Karpas-422 (cell line): ENCODE data around the gene NPVF. TPM values are rescaled to one million over a fixed set of nuclear protein-coding genes. Genes with fewer than 3 reads are reported as not detected.

Experiments
- DNase-seq: peaks from one replicate; pipeline ENCODE4 v3.0.0-alpha.2; 2015
- H2AFZ ChIP-seq: fragments of 200-600 bp; sonication (generic); 2 replicates; pipeline ENCODE4 v1.6.1; 2014; ENCODE audit warnings: antibody characterized with exemption, low read length, mixed read lengths
- H3K27ac ChIP-seq: fragments of 200-600 bp; sonication (generic); 2 replicates; pipeline ENCODE4 v1.5.1; 2014; ENCODE audit warnings: mild to moderate bottlenecking, low read length, moderate library complexity
- H3K27me3 ChIP-seq: fragments of 200-600 bp; sonication (generic); 2 replicates; pipeline ENCODE4 v1.6.1; 2014; ENCODE audit warnings: low read length, mixed read lengths
- H3K36me3 ChIP-seq: fragments of 200-600 bp; sonication (generic); 2 replicates; pipeline ENCODE4 v1.6.1; 2014; ENCODE audit warnings: low read length, mixed read lengths; ENCODE audit not compliant: insufficient read depth
- H3K4me1 ChIP-seq: fragments of 200-600 bp; sonication (generic); 2 replicates; pipeline ENCODE4 v1.6.1; 2014; ENCODE audit warnings: mild to moderate bottlenecking, low read length, mixed read lengths
- H3K4me2 ChIP-seq: fragments of 200-600 bp; sonication (generic); 2 replicates; pipeline ENCODE4 v1.6.1; 2014; ENCODE audit warnings: low read length, low read depth, mild to moderate bottlenecking; ENCODE audit not compliant: poor library complexity, severe bottlenecking
- H3K4me3 ChIP-seq: fragments of 200-600 bp; sonication (generic); 2 replicates; pipeline ENCODE4 v1.5.1; 2014; ENCODE audit warnings: mild to moderate bottlenecking, antibody characterized with exemption, low read length, mixed read lengths
- H3K79me2 ChIP-seq: fragments of 200-600 bp; sonication (generic); 2 replicates; pipeline ENCODE4 v1.6.1; 2014; ENCODE audit warnings: mild to moderate bottlenecking, low read length, mixed read lengths
- H3K9ac ChIP-seq: fragments of 200-600 bp; sonication (generic); 2 replicates; pipeline ENCODE4 v1.6.0; 2014; ENCODE audit warnings: low read length
- H3K9me2 ChIP-seq: fragments of 200-600 bp; sonication (generic), shearing (Covaris generic); replicated peaks from 2 replicates; pipeline ENCODE4 v1.6.0; 2014; ENCODE audit warnings: mild to moderate bottlenecking, low read length, moderate library complexity; ENCODE audit not compliant: insufficient read depth
- H3K9me3 ChIP-seq: fragments of 300-700, 200-600 bp; sonication (generic); 2 replicates; pipeline ENCODE4 v1.6.1; 2014; ENCODE audit warnings: low read length, mixed read lengths
- H4K20me1 ChIP-seq: fragments of 200-600 bp; sonication (generic); 2 replicates; pipeline ENCODE4 v1.6.1; 2014; ENCODE audit warnings: mild to moderate bottlenecking, antibody characterized with exemption, low read length, low read depth; ENCODE audit not compliant: insufficient read depth
- total RNA-seq: library from RNA; depleted of rRNA; stranded (reverse); fragments of >200 nt; shearing (Covaris generic); gene quantifications from 2 replicates; pipeline ENCODE4 v1.2.3, GENCODE V29; 2014; ENCODE audit warnings: low replicate concordance

NPVF gene
- total RNA-seq, 1 experiment from 2014 or later: not detected

- no peak overlapping the region for H3K4me3 ChIP-seq
- no peak for DNase-seq
- no peak overlapping the region for H2AFZ ChIP-seq
Observed at GRCh38 chr7:25255611-25256332, 27.5 kb upstream of the NPVF start.

GRCh38 chr7:25254604-25255003, 26.3 kb upstream of the NPVF start:
- peaks cover 5% of the 10 kb centered on the region for H3K4me1 ChIP-seq
- no peaks in the 10 kb centered on the region for H3K36me3 ChIP-seq
- no peaks in the 10 kb centered on the region for H3K27me3 ChIP-seq
- H3K4me3 ChIP-seq: no peak overlapping the region
- no peaks in the 10 kb centered on the region for H3K79me2 ChIP-seq
- no peak for DNase-seq
- no peak overlapping the region for H2AFZ ChIP-seq
- no peaks in the 10 kb centered on the region for H3K9me3 ChIP-seq
- no peak overlapping the region for H3K4me2 ChIP-seq
- H3K9ac ChIP-seq: no peak overlapping the region
- H4K20me1 ChIP-seq: no peaks in the 10 kb centered on the region
- no peaks in the 10 kb centered on the region for H3K9me2 ChIP-seq
- no peak overlapping the region for H3K27ac ChIP-seq

More at GRCh38 chr7:25255611-25256332, 27.5 kb upstream of the NPVF start:
- H3K9ac ChIP-seq: no peak overlapping the region
- H3K4me1 ChIP-seq: peaks cover 17% of the 10 kb centered on the region
- no peak overlapping the region for H3K27ac ChIP-seq
- H3K4me2 ChIP-seq: no peak overlapping the region
- no peaks in the 10 kb centered on the region for H3K9me2 ChIP-seq
- H3K36me3 ChIP-seq: no peaks in the 10 kb centered on the region
- no peaks in the 10 kb centered on the region for H4K20me1 ChIP-seq
- H3K27me3 ChIP-seq: no peaks in the 10 kb centered on the region
- H3K9me3 ChIP-seq: no peaks in the 10 kb centered on the region
- H3K79me2 ChIP-seq: no peaks in the 10 kb centered on the region

- no peaks in the 10 kb centered on the region for H3K79me2 ChIP-seq
- H3K4me1 ChIP-seq: no peaks in the 10 kb centered on the region
- H2AFZ ChIP-seq: no peak overlapping the region
- no peaks in the 10 kb centered on the region for H4K20me1 ChIP-seq
- no peaks in the 10 kb centered on the region for H3K27me3 ChIP-seq
- H3K9me3 ChIP-seq: no peaks in the 10 kb centered on the region
- no peak for DNase-seq
- H3K36me3 ChIP-seq: no peaks in the 10 kb centered on the region
- H3K9ac ChIP-seq: no peak overlapping the region
- H3K9me2 ChIP-seq: no peaks in the 10 kb centered on the region
- H3K4me3 ChIP-seq: no peak overlapping the region
- H3K27ac ChIP-seq: no peak overlapping the region
- H3K4me2 ChIP-seq: no peak overlapping the region
Observed at GRCh38 chr7:25253714-25254113, 25.4 kb upstream of the NPVF start.

GRCh38 chr7:25250386-25250785, 22.1 kb upstream of the NPVF start:
- no peaks in the 10 kb centered on the region for H3K9me2 ChIP-seq
- H4K20me1 ChIP-seq: no peaks in the 10 kb centered on the region
- no peaks in the 10 kb centered on the region for H3K4me1 ChIP-seq
- no peaks in the 10 kb centered on the region for H3K27me3 ChIP-seq
- H3K27ac ChIP-seq: no peak overlapping the region
- no peak overlapping the region for H3K4me3 ChIP-seq
- no peak overlapping the region for H2AFZ ChIP-seq
- H3K4me2 ChIP-seq: no peak overlapping the region
- no peaks in the 10 kb centered on the region for H3K79me2 ChIP-seq
- H3K9me3 ChIP-seq: no peaks in the 10 kb centered on the region
- H3K9ac ChIP-seq: no peak overlapping the region
- no peaks in the 10 kb centered on the region for H3K36me3 ChIP-seq
- no peak for DNase-seq

GRCh38 chr7:25249772-25250171, 21.5 kb upstream of the NPVF start:
- DNase-seq: no peak
- H3K79me2 ChIP-seq: no peaks in the 10 kb centered on the region
- no peak overlapping the region for H3K9ac ChIP-seq
- H3K27ac ChIP-seq: no peak overlapping the region
- H4K20me1 ChIP-seq: no peaks in the 10 kb centered on the region
- no peak overlapping the region for H3K4me3 ChIP-seq
- H3K9me2 ChIP-seq: no peaks in the 10 kb centered on the region
- no peaks in the 10 kb centered on the region for H3K36me3 ChIP-seq
- no peaks in the 10 kb centered on the region for H3K27me3 ChIP-seq
- no peak overlapping the region for H2AFZ ChIP-seq
- H3K4me2 ChIP-seq: no peak overlapping the region
- H3K4me1 ChIP-seq: no peaks in the 10 kb centered on the region
- H3K9me3 ChIP-seq: no peaks in the 10 kb centered on the region

- Histone ChIP-seq H3K9ac (no peak overlapping the region), H2AFZ (no peak overlapping the region), H3K27me3 (no peaks in the 10 kb centered on the region), H3K4me3 (no peak overlapping the region), H3K27ac (no peak overlapping the region), H3K4me2 (no peak overlapping the region), H3K4me1 (no peaks in the 10 kb centered on the region), H4K20me1 (no peaks in the 10 kb centered on the region), H3K9me3 (no peaks in the 10 kb centered on the region), H3K79me2 (no peaks in the 10 kb centered on the region), H3K36me3 (no peaks in the 10 kb centered on the region), H3K9me2 (no peaks in the 10 kb centered on the region)
- no peak for DNase-seq
Observed at GRCh38 chr7:25246306-25246705, 18.0 kb upstream of the NPVF start.

- Histone ChIP-seq H3K9ac (no peak overlapping the region), H3K27ac (no peak overlapping the region), H3K9me2 (no peaks in the 10 kb centered on the region), H3K36me3 (no peaks in the 10 kb centered on the region), H3K9me3 (no peaks in the 10 kb centered on the region), H3K4me3 (no peak overlapping the region), H3K79me2 (no peaks in the 10 kb centered on the region), H3K4me1 (no peaks in the 10 kb centered on the region), H3K4me2 (no peak overlapping the region), H3K27me3 (no peaks in the 10 kb centered on the region), H4K20me1 (no peaks in the 10 kb centered on the region), H2AFZ (no peak overlapping the region)
- DNase-seq: no peak
Observed at GRCh38 chr7:25244254-25245033, 16.2 kb upstream of the NPVF start.

GRCh38 chr7:25242678-25243077, 14.4 kb upstream of the NPVF start:
- Histone ChIP-seq H3K4me3 (no peak overlapping the region), H3K36me3 (no peaks in the 10 kb centered on the region), H3K4me2 (no peak overlapping the region), H4K20me1 (no peaks in the 10 kb centered on the region), H3K9me3 (no peaks in the 10 kb centered on the region), H2AFZ (no peak overlapping the region), H3K27ac (no peak overlapping the region), H3K4me1 (no peaks in the 10 kb centered on the region), H3K79me2 (no peaks in the 10 kb centered on the region), H3K27me3 (no peaks in the 10 kb centered on the region), H3K9me2 (no peaks in the 10 kb centered on the region), H3K9ac (no peak overlapping the region)
- DNase-seq: no peak
